ENCODE data around the gene NCKAP5.

NCKAP5 gene

GRCh38 chr2:132902626-132903025 lies 665.6 kb downstream of the NCKAP5 start:
- no peak for TF ChIP-seq REST (IDR thresholded peaks at IDR 0.05; ENCODE audit: insufficient read depth in 1 of 2, low read depth in 2 of 2, low read length in 2 of 2)
- no peak for TF ChIP-seq TAF1 (IDR thresholded peaks at IDR 0.05; ENCODE audit: borderline replicate concordance, insufficient read depth, low read length)
- no peak for TF ChIP-seq POLR2AphosphoS5 (IDR thresholded peaks at IDR 0.05; ENCODE audit: low read depth, low read length)
- no peak for TF ChIP-seq FOXP2 (optimal IDR thresholded peaks at IDR 0.05; ENCODE audit: borderline replicate concordance, extremely low read depth, extremely low read length, insufficient read depth)
- TF ChIP-seq SIN3A (IDR thresholded peaks at IDR 0.05; ENCODE audit: borderline replicate concordance, insufficient read depth, low read length): no peak

GRCh38 chr2:132901661-132902060 lies 666.6 kb downstream of the NCKAP5 start:
- no peak for TF ChIP-seq FOXP2 (optimal IDR thresholded peaks at IDR 0.05; ENCODE audit: borderline replicate concordance, extremely low read depth, extremely low read length, insufficient read depth)
- no peak for TF ChIP-seq POLR2AphosphoS5 (IDR thresholded peaks at IDR 0.05; ENCODE audit: low read depth, low read length)
- no peak for TF ChIP-seq TAF1 (IDR thresholded peaks at IDR 0.05; ENCODE audit: borderline replicate concordance, insufficient read depth, low read length)

- TF ChIP-seq SIN3A (IDR thresholded peaks at IDR 0.05; ENCODE audit: borderline replicate concordance, insufficient read depth, low read length): no peak
- no peak for TF ChIP-seq POLR2AphosphoS5 (IDR thresholded peaks at IDR 0.05; ENCODE audit: low read depth, low read length)
- TF ChIP-seq TAF1 (IDR thresholded peaks at IDR 0.05; ENCODE audit: borderline replicate concordance, insufficient read depth, low read length): no peak
- no peak for TF ChIP-seq REST (IDR thresholded peaks at IDR 0.05; ENCODE audit: insufficient read depth in 1 of 2, low read depth in 2 of 2, low read length in 2 of 2)
- no peak for TF ChIP-seq FOXP2 (optimal IDR thresholded peaks at IDR 0.05; ENCODE audit: borderline replicate concordance, extremely low read depth, extremely low read length, insufficient read depth)
These were observed 671.2 kb downstream of the NCKAP5 start for GRCh38 chr2:132897111-132897510.

- TF ChIP-seq TAF1 (IDR thresholded peaks at IDR 0.05; ENCODE audit: borderline replicate concordance, insufficient read depth, low read length) (no peak), SIN3A (IDR thresholded peaks at IDR 0.05; ENCODE audit: borderline replicate concordance, insufficient read depth, low read length) (no peak), FOXP2 (optimal IDR thresholded peaks at IDR 0.05; ENCODE audit: borderline replicate concordance, extremely low read depth, extremely low read length, insufficient read depth) (no peak), POLR2AphosphoS5 (IDR thresholded peaks at IDR 0.05; ENCODE audit: low read depth, low read length) (no peak), REST (IDR thresholded peaks at IDR 0.05; ENCODE audit: insufficient read depth in 1 of 2, low read depth in 2 of 2, low read length in 2 of 2) (no peak)
These were observed 672.2 kb downstream of the NCKAP5 start for GRCh38 chr2:132896073-132896472.

GRCh38 chr2:132891498-132891897 lies 676.8 kb downstream of the NCKAP5 start:
- TF ChIP-seq TAF1 (IDR thresholded peaks at IDR 0.05; ENCODE audit: borderline replicate concordance, insufficient read depth, low read length): no peak
- no peak for TF ChIP-seq REST (IDR thresholded peaks at IDR 0.05; ENCODE audit: insufficient read depth in 1 of 2, low read depth in 2 of 2, low read length in 2 of 2)
- no peak for TF ChIP-seq POLR2AphosphoS5 (IDR thresholded peaks at IDR 0.05; ENCODE audit: low read depth, low read length)
- TF ChIP-seq FOXP2 (optimal IDR thresholded peaks at IDR 0.05; ENCODE audit: borderline replicate concordance, extremely low read depth, extremely low read length, insufficient read depth): no peak
- no peak for TF ChIP-seq SIN3A (IDR thresholded peaks at IDR 0.05; ENCODE audit: borderline replicate concordance, insufficient read depth, low read length)

Data from PFSK-1 (cell line).